Breast epithelium (tissue), 3 donors: Measurements from ENCODE around the gene PCDH9.

Experiments
- POLR2A ChIP-seq: fragments of 450-650 bp; IDR thresholded peaks from one replicate; pipeline ENCODE4 v1.6.1; 2016; ENCODE audit warnings: antibody characterized with exemption, mild to moderate bottlenecking, moderate library complexity
- POLR2AphosphoS5 ChIP-seq, 3 donors: sonication (generic); formaldehyde crosslinking; IDR thresholded peaks; one replicate each; pipeline ENCODE4 v1.6.1; 2017; ENCODE audit warnings: antibody characterized with exemption in 3 of 3

DNA sequence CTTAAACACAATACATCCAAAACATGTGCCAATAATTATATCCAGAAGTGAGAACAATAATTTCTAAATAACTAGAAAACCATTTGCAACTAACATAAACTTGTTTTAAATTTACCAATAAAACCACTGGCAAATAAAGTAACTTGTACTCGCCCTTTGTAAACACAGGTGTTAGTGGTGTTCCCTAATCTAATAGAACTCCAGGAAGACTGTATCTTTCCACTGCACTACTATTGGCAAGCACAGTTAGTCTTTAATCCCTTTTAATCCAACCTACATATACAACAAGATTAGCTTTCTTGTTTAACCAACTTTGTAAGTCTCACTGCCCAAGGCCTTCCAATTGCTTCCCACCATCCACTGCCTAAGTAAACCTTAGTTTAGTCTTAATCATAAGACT lies 79.5 kb downstream of the PCDH9 start:
- no peak for TF ChIP-seq POLR2A
- TF ChIP-seq POLR2AphosphoS5 (IDR thresholded peaks at IDR 0.05): no peak
